Esophagus squamous epithelium (tissue), 5 donors: ENCODE results near the gene CCDC83. TPM values are rescaled to one million over a fixed set of nuclear protein-coding genes. Genes with fewer than 3 reads are reported as not detected.

Source experiments
- DNase-seq: peaks from one replicate; lab custom pipeline; 2025; lab: John Stamatoyannopoulos, UW
- H3K27ac ChIP-seq, 4 donors: fragments of 200-600 bp; sonication (generic); one replicate each; pipeline ENCODE4 v1.5.1; 2016 to 2019; ENCODE audit warnings: mild to moderate bottlenecking in 1 of 4
- H3K27me3 ChIP-seq, 4 donors: fragments of 200-600 bp; sonication (generic); 1 replicate in 3 of 4; 2 replicates in 1 of 4; pipeline versions ENCODE4 v1.5.1 to v1.6.0; 2017 to 2021; ENCODE audit warnings: antibody characterized with exemption in 1 of 4
- H3K36me3 ChIP-seq, 3 donors: fragments of 200-600 bp; sonication (generic); one replicate each; pipeline ENCODE4 v1.5.1; 2016 to 2019
- H3K4me1 ChIP-seq, 3 donors: fragments of 200-600 bp; sonication (generic); one replicate each; pipeline ENCODE4 v1.5.1; 2017 to 2019
- H3K4me3 ChIP-seq, 4 donors: fragments of 200-600 bp; sonication (generic); 1 replicate in 3 of 4; 2 replicates in 1 of 4; pipeline ENCODE4 v1.5.1; 2016 to 2019; ENCODE audit warnings: mild to moderate bottlenecking in 2 of 4, moderate library complexity in 1 of 4
- H3K9me3 ChIP-seq, 3 donors: fragments of 200-600 bp; sonication (generic); one replicate each; pipeline ENCODE4 v1.5.1; 2016 to 2019
- CTCF ChIP-seq, 6 experiments: fragments of 450-650 bp in 4 of 6; fragments of 200-600 bp in 2 of 6; sonication (generic) in 2 of 6; IDR thresholded peaks; one replicate each; pipeline ENCODE4 v1.5.1; 2016 to 2019; ENCODE audit warnings: antibody characterized with exemption in 6 of 6, mild to moderate bottlenecking in 4 of 6, moderate library complexity in 4 of 6
- POLR2A ChIP-seq, 4 donors: fragments of 450-650 bp; IDR thresholded peaks; one replicate each; pipeline ENCODE4 v1.6.1; 2017; ENCODE audit warnings: antibody characterized with exemption in 4 of 4, mild to moderate bottlenecking in 4 of 4, moderate library complexity in 3 of 4
- WGBS, 2 donors: methylation state at CpG; one replicate each; pipeline ENCODE4 v1.1.5; 2018; 5-methylcytosine and 5-hydroxymethylcytosine counted together
- intact Hi-C: fragments of 100-400 bp; cut with DNase I; formaldehyde crosslinking; loops from one replicate; pipeline ENCODE4 v1.15.0; 2022
- total RNA-seq, 4 donors: library from RNA; depleted of rRNA; stranded (reverse); fragments of >200 nt; gene quantifications; one replicate each; pipeline ENCODE4 v1.1.0, GENCODE V29; 2016
- donor health status: DM: yes; HTN: yes; CAD: no.

CCDC83 gene
- total RNA-seq, 4 donors from 2014 or later: not detected

GRCh38 chr11:85867751-85868150 is 12.6 kb downstream of the CCDC83 start:
- intact Hi-C loops: loop anchor here (10.0 kb wide), 1 partner anchor 347 kb away; no protein-coding TSS in a partner anchor
- WGBS, 2 donors: 40 to 59% methylated on average over 3 of the region's 3 CpGs
- no peak overlapping the region for H3K27ac ChIP-seq
- no peak for DNase-seq
- H3K36me3 ChIP-seq: no peaks in the 10 kb centered on the region
- no peaks in the 10 kb centered on the region for H3K9me3 ChIP-seq
- no peak overlapping the region for H3K4me3 ChIP-seq
- TF ChIP-seq CTCF (IDR thresholded peaks at IDR 0.05): no peak
- H3K27me3 ChIP-seq: no peaks in the 10 kb centered on the region
- H3K4me1 ChIP-seq: no peaks in the 10 kb centered on the region

- no peaks in the 10 kb centered on the region for H3K4me1 ChIP-seq
- no peaks in the 10 kb centered on the region for H3K9me3 ChIP-seq
- WGBS, 2 donors: 81 to 100% methylated on average over 1 to 2 of the region's 2 CpGs
- TF ChIP-seq POLR2A (IDR thresholded peaks at IDR 0.05) (no peak), CTCF (IDR thresholded peaks at IDR 0.05) (no peak)
- no peak overlapping the region for H3K27ac ChIP-seq
- intact Hi-C loops: loop anchor here (10.0 kb wide), 1 partner anchor 345 kb away; no protein-coding TSS in a partner anchor
- H3K36me3 ChIP-seq: no peaks in the 10 kb centered on the region
- H3K27me3 ChIP-seq: no peaks in the 10 kb centered on the region
- H3K4me3 ChIP-seq: no peak overlapping the region
- DNase-seq: no peak
These were observed 14.6 kb downstream of the CCDC83 start for GRCh38 chr11:85869781-85870180.

GRCh38 chr11:85874265-85874664 is 19.1 kb downstream of the CCDC83 start:
- intact Hi-C loops: no loop called here
- Histone ChIP-seq H3K4me3 (no peak overlapping the region), H3K4me1 (no peaks in the 10 kb centered on the region), H3K36me3 (no peaks in the 10 kb centered on the region), H3K27me3 (no peaks in the 10 kb centered on the region), H3K9me3 (no peaks in the 10 kb centered on the region), H3K27ac (no peak overlapping the region)
- TF ChIP-seq POLR2A (IDR thresholded peaks at IDR 0.05): no peak
- no peak for TF ChIP-seq CTCF (IDR thresholded peaks at IDR 0.05)
- DNase-seq: no peak
- 73 to 85% methylated on average over 1 of the region's 1 CpG for WGBS, 2 donors

- Histone ChIP-seq H3K9me3 (no peaks in the 10 kb centered on the region), H3K27me3 (peaks cover 0 to 5% (median 0%) of the 10 kb centered on the region in 4 donors), H3K4me1 (no peaks in the 10 kb centered on the region), H3K36me3 (no peaks in the 10 kb centered on the region), H3K4me3 (no peak overlapping the region), H3K27ac (no peak overlapping the region)
- intact Hi-C loops: no loop called here
- no peak for TF ChIP-seq CTCF (IDR thresholded peaks at IDR 0.05)
- no peak for TF ChIP-seq POLR2A (IDR thresholded peaks at IDR 0.05)
- WGBS, 2 donors: 28 to 71% methylated on average over 1 of the region's 1 CpG
- no peak for DNase-seq
These were observed 20.3 kb downstream of the CCDC83 start for GRCh38 chr11:85875505-85875904.

- no peak for DNase-seq
- WGBS, 2 donors: 58 to 60% methylated on average over 4 of the region's 4 CpGs
- TF ChIP-seq POLR2A (IDR thresholded peaks at IDR 0.05) (no peak), CTCF (IDR thresholded peaks at IDR 0.05) (no peak)
- intact Hi-C loops: no loop called here
- Histone ChIP-seq H3K4me1 (no peaks in the 10 kb centered on the region), H3K36me3 (no peaks in the 10 kb centered on the region), H3K4me3 (no peak overlapping the region), H3K27me3 (peaks cover 0 to 4% (median 0%) of the 10 kb centered on the region in 4 donors), H3K27ac (no peak overlapping the region), H3K9me3 (no peaks in the 10 kb centered on the region)
These were observed 29.4 kb downstream of the CCDC83 start for GRCh38 chr11:85884581-85885021.
